ENCODE measurements around the gene MGMT.

- TF ChIP-seq CTCF (IDR thresholded peaks at IDR 0.05) (no peak), POLR2A (IDR thresholded peaks at IDR 0.05) (no peak)
Observed at GRCh38 chr10:129811208-129811607, 344.2 kb downstream of the MGMT start.
